Measurements from ENCODE around the gene ERBB2.
A peak's percentile ranks its signal among the peaks of the same experiment; 100 is the strongest.
"Not testable (repeated sequence)": the region's sequence is repeated elsewhere in the genome, so short reads cannot be mapped to it uniquely, and the experiment has no call there.

The ERBB2 gene

DNA sequence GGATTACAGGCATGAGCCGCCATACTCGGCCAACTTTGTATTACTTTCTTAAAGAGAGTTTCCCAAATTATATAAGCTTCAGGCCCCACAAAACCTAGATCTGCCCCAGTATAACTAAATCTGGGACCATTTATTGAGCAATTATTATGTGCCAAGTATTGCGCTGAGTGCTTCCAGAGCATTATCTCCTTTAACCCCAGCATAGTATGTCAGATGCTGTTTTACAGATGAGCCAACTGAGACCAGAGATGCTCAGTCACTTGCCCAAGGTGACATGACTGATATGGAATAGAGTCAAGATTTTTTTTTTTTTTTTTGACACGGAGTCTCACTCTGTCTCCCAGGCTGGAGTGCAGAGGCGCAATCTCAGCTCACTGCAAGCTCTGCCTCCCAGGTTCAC, 1.9 kb upstream of the ERBB2 start:
- DNase-seq (ENCODE audit: low spot score), result no peak
- TF ChIP-seq, protein P1, sequence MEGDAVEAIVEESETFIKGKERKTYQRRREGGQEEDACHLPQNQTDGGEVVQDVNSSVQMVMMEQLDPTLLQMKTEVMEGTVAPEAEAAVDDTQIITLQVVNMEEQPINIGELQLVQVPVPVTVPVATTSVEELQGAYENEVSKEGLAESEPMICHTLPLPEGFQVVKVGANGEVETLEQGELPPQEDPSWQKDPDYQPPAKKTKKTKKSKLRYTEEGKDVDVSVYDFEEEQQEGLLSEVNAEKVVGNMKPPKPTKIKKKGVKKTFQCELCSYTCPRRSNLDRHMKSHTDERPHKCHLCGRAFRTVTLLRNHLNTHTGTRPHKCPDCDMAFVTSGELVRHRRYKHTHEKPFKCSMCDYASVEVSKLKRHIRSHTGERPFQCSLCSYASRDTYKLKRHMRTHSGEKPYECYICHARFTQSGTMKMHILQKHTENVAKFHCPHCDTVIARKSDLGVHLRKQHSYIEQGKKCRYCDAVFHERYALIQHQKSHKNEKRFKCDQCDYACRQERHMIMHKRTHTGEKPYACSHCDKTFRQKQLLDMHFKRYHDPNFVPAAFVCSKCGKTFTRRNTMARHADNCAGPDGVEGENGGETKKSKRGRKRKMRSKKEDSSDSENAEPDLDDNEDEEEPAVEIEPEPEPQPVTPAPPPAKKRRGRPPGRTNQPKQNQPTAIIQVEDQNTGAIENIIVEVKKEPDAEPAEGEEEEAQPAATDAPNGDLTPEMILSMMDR (IDR thresholded peaks at IDR 0.05; ENCODE audit: borderline replicate concordance, control extremely low read depth, extremely low read depth, insufficient read depth, missing control alignments), result no peak
- in situ Hi-C loops (cut with MboI; ENCODE audit: low sequenced_read_pairs, unreplicated experiment), result no loop called here

DNA sequence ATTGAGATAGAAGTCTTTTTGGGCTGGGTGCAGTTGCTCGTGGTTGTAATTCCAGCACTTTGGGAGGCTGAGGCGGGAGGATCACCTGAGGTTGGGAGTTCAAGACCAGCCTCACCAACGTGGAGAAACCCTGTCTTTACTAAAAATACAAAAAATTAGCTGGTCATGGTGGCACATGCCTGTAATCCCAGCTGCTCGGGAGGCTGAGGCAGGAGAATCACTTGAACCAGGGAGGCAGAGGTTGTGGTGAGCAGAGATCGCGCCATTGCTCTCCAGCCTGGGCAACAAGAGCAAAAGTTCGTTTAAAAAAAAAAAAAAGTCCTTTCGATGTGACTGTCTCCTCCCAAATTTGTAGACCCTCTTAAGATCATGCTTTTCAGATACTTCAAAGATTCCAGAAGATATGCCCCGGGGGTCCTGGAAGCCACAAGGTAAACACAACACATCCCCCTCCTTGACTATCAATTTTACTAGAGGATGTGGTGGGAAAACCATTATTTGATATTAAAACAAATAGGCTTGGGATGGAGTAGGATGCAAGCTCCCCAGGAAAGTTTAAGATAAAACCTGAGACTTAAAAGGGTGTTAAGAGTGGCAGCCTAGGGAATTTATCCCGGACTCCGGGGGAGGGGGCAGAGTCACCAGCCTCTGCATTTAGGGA, 577 bp upstream of the ERBB2 start:
- DNase-seq (ENCODE audit: low spot score); in situ Hi-C loops (cut with MboI; ENCODE audit: low sequenced_read_pairs, unreplicated experiment): not testable (repeated sequence)

DNA sequence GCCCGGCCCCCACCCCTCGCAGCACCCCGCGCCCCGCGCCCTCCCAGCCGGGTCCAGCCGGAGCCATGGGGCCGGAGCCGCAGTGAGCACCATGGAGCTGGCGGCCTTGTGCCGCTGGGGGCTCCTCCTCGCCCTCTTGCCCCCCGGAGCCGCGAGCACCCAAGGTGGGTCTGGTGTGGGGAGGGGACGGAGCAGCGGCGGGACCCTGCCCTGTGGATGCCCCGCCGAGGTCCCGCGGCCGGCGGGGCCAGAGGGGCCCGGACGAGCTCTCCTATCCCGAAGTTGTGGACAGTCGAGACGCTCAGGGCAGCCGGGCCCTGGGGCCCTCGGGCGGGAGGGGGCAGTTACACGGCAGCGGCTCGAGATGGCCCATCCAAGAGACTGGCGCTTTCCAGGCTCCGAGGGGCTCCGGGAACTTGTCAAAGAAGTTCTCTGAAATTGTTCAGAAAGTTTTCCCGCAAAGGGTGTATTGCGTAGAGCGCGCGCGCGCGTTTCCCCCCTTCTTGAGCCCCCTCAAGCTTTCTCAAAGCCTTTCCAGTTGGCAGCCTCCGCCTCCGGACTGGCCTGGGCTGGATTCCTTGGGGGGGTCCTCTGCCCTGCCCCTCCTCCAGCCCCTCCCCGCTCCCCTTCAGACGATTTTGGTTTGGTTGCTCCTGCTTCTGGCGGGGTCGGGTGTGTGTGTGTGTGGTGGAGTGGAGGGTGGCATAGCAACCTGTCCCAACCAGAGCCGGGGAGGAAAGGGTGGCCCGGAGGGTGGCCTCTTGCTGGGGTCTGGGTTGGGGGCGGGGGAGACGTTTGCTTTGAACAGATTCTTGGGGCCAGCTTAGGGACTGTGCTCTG, 504 bp downstream of the ERBB2 start:
- in situ Hi-C loops (cut with MboI; ENCODE audit: low sequenced_read_pairs, unreplicated experiment), result no loop called here
- TF ChIP-seq, protein P1 (IDR thresholded peaks at IDR 0.05; ENCODE audit: borderline replicate concordance, control extremely low read depth, extremely low read depth, insufficient read depth, missing control alignments), result no peak
- no peak for DNase-seq (ENCODE audit: low spot score)

GRCh38 chr17:39701012-39701783, 1.3 kb downstream of the ERBB2 start:
- TF ChIP-seq, protein P1 (IDR thresholded peaks at IDR 0.05; ENCODE audit: borderline replicate concordance, control extremely low read depth, extremely low read depth, insufficient read depth, missing control alignments), result no peak
- DNase-seq (ENCODE audit: low spot score), result no peak
- in situ Hi-C loops (cut with MboI; ENCODE audit: low sequenced_read_pairs, unreplicated experiment), result no loop called here

- TF ChIP-seq, protein P1 (IDR thresholded peaks at IDR 0.05; ENCODE audit: borderline replicate concordance, control extremely low read depth, extremely low read depth, insufficient read depth, missing control alignments), result no peak
- in situ Hi-C loops (cut with MboI; ENCODE audit: low sequenced_read_pairs, unreplicated experiment), result no loop called here
- DNase-seq (ENCODE audit: low spot score), result no peak
These were observed 2.0 kb downstream of the ERBB2 start for GRCh38 chr17:39701784-39702422.

DNA sequence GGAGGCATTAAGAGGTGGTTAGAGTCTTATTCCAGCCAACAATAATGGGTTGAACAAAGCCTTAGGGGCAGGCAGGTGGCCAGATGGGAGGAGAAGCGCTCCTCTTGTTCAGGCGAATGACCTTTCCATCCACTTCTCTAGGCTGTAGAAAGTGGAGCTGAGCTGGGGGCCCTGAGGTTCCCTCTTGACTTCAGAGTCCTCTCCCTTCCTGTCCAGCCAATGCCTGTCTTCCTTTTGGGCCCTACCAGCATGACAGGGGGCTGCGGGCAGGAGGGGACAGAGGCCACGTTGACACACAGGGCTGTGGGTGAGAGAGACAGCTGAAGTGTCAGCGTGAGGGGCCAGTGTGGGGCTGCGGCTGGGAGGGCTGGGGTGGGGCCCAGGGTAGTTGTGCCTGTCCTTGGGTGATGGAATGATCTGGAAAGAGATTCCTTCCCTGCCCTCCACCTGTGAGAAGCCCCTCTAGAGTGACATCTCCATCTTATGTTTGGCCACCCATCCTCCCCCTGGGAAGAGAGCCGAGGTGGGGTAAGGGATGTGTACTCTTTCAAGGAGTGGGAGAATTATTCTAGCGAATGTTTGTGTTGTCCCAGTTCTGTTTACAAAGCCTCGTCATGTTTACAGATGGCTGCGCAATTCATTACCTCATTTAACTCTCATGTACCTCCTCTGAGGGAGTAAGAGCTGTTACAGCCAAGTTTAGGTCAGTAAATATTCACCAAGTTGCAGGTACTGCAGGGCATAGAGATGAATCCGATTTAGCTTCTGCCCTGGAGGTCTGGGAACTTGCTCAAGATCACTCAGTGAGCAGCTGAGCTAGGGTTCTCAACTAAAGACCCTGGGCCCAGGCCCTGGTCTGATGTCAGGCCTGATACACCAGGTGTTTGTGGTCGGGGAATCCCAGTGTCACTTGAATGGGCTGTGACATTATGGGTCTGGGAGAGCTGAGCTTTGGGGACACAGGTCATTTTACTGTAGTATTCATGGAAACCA, 3.3 kb downstream of the ERBB2 start:
- peak; percentile 81 for DNase-seq (ENCODE audit: low spot score)
- TF ChIP-seq, protein P1 (IDR thresholded peaks at IDR 0.05; ENCODE audit: borderline replicate concordance, control extremely low read depth, extremely low read depth, insufficient read depth, missing control alignments), result no peak
- in situ Hi-C loops (cut with MboI; ENCODE audit: low sequenced_read_pairs, unreplicated experiment), result no loop called here
